ENCODE measurements around the gene CACNA2D1.

GRCh38 chr7:82339958-82340357 is 103.6 kb downstream of the CACNA2D1 start:
- TF ChIP-seq POLR2AphosphoS5 (IDR thresholded peaks at IDR 0.05; ENCODE audit: low read depth, low read length) (no peak), TAF1 (IDR thresholded peaks at IDR 0.05; ENCODE audit: borderline replicate concordance, insufficient read depth, low read length) (no peak), SIN3A (IDR thresholded peaks at IDR 0.05; ENCODE audit: borderline replicate concordance, insufficient read depth, low read length) (no peak)
- TF ChIP-seq, protein P1, sequence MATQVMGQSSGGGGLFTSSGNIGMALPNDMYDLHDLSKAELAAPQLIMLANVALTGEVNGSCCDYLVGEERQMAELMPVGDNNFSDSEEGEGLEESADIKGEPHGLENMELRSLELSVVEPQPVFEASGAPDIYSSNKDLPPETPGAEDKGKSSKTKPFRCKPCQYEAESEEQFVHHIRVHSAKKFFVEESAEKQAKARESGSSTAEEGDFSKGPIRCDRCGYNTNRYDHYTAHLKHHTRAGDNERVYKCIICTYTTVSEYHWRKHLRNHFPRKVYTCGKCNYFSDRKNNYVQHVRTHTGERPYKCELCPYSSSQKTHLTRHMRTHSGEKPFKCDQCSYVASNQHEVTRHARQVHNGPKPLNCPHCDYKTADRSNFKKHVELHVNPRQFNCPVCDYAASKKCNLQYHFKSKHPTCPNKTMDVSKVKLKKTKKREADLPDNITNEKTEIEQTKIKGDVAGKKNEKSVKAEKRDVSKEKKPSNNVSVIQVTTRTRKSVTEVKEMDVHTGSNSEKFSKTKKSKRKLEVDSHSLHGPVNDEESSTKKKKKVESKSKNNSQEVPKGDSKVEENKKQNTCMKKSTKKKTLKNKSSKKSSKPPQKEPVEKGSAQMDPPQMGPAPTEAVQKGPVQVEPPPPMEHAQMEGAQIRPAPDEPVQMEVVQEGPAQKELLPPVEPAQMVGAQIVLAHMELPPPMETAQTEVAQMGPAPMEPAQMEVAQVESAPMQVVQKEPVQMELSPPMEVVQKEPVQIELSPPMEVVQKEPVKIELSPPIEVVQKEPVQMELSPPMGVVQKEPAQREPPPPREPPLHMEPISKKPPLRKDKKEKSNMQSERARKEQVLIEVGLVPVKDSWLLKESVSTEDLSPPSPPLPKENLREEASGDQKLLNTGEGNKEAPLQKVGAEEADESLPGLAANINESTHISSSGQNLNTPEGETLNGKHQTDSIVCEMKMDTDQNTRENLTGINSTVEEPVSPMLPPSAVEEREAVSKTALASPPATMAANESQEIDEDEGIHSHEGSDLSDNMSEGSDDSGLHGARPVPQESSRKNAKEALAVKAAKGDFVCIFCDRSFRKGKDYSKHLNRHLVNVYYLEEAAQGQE (IDR thresholded peaks at IDR 0.05; ENCODE audit: insufficient read depth in 1 of 2, low read depth in 2 of 2, low read length in 2 of 2), result no peak
